Neural cell (in vitro differentiated cells): ENCODE measurements around the gene ADM2. TPM values are rescaled to one million over a fixed set of nuclear protein-coding genes. Genes with fewer than 3 reads are reported as not detected.

ENCODE experiments used
- H2AFZ ChIP-seq: fragments of 200-600, 300-800 bp; sonication (generic), shearing (Covaris generic); 2 replicates; pipeline ENCODE4 v1.6.0; 2014; ENCODE audit warnings: low read depth, mild to moderate bottlenecking, antibody characterized with exemption, low read length, moderate library complexity
- H3F3A ChIP-seq: fragments of 200-600 bp; shearing (Covaris generic); 2 replicates; pipeline ENCODE4 v1.6.1; 2016; ENCODE audit warnings: mild to moderate bottlenecking, moderate library complexity, mixed read lengths, antibody characterized with exemption, low read length; ENCODE audit not compliant: insufficient read depth, poor library complexity, severe bottlenecking
- H3K27ac ChIP-seq: fragments of 200-600, 300-800 bp; sonication (generic), shearing (Covaris generic); 2 replicates; pipeline ENCODE4 v1.5.1; 2014; ENCODE audit warnings: mild to moderate bottlenecking, low read length, moderate library complexity
- H3K27me3 ChIP-seq: fragments of 300-800, 200-600 bp; sonication (generic), shearing (Covaris generic); 2 replicates; pipeline ENCODE4 v1.6.0; 2014; ENCODE audit warnings: mild to moderate bottlenecking, low read depth, low read length, moderate library complexity; ENCODE audit not compliant: insufficient read depth
- H3K36me3 ChIP-seq: fragments of 300-800, 200-600 bp; sonication (generic), shearing (Covaris generic); 2 replicates; pipeline ENCODE4 v1.5.1; 2014; ENCODE audit warnings: mild to moderate bottlenecking, antibody characterized with exemption, low read length, moderate library complexity; ENCODE audit not compliant: insufficient read depth
- H3K4me2 ChIP-seq: fragments of 300-800, 200-600 bp; sonication (generic), shearing (Covaris generic); 2 replicates; pipeline ENCODE4 v1.6.0; 2014; ENCODE audit warnings: mild to moderate bottlenecking, low read length
- H3K4me3 ChIP-seq: fragments of 300-800, 200-600 bp; sonication (generic), shearing (Covaris generic); 2 replicates; pipeline ENCODE4 v1.5.1; 2014; ENCODE audit warnings: mild to moderate bottlenecking, low read length, moderate library complexity
- H3K79me2 ChIP-seq: fragments of 200-600 bp; shearing (Covaris generic); replicated peaks from 2 replicates; pipeline ENCODE4 v1.6.0; 2014; ENCODE audit warnings: mild to moderate bottlenecking, low read length, moderate library complexity; ENCODE audit not compliant: insufficient read depth
- H3K9ac ChIP-seq: fragments of 300-800, 200-600 bp; sonication (generic), shearing (Covaris generic); 2 replicates; pipeline ENCODE4 v1.6.1; 2016; ENCODE audit warnings: mild to moderate bottlenecking, low read length, mixed read lengths
- H3K9me2 ChIP-seq: fragments of 200-600 bp; shearing (Covaris generic); 2 replicates; pipeline ENCODE4 v1.6.1; 2016; ENCODE audit warnings: mild to moderate bottlenecking, low read length, mixed read lengths; ENCODE audit not compliant: insufficient read depth
- H3K9me3 ChIP-seq: fragments of 200-600, 300-800 bp; sonication (generic), shearing (Covaris generic); 2 replicates; pipeline ENCODE4 v1.6.1; 2016; ENCODE audit warnings: mild to moderate bottlenecking, mixed run types, low read length, moderate library complexity, mixed read lengths
- H4K20me1 ChIP-seq: fragments of 200-600 bp; shearing (Covaris generic); 2 replicates; pipeline ENCODE4 v1.6.1; 2016; ENCODE audit warnings: mild to moderate bottlenecking, mixed run types; ENCODE audit not compliant: insufficient read depth
- EP300 ChIP-seq: fragments of 450-650 bp; conservative IDR thresholded peaks from 2 replicates; pipeline ENCODE4 v1.6.1; 2014; ENCODE audit warnings: antibody characterized with exemption, mild to moderate bottlenecking, moderate library complexity; ENCODE audit not compliant: poor library complexity, severe bottlenecking
- EZH2 ChIP-seq: fragments of 200-600, 300-800 bp; shearing (Covaris generic), sonication (generic); IDR thresholded peaks from 2 replicates; pipeline ENCODE4 v1.6.1; 2014; ENCODE audit warnings: antibody characterized with exemption, low read length, borderline replicate concordance, mild to moderate bottlenecking; ENCODE audit not compliant: insufficient read depth, poor library complexity, severe bottlenecking
- MXI1 ChIP-seq: fragments of 450-650 bp; conservative IDR thresholded peaks from 2 replicates; pipeline ENCODE4 v1.6.1; 2014; ENCODE audit warnings: antibody characterized with exemption, mild to moderate bottlenecking; ENCODE audit not compliant: poor library complexity, severe bottlenecking
- POLR2AphosphoS5 ChIP-seq: IDR thresholded peaks from 2 replicates; pipeline ENCODE4 v1.6.1; 2012
- RAD21 ChIP-seq: fragments of 450-650 bp; conservative IDR thresholded peaks from 2 replicates; pipeline ENCODE4 v1.6.1; 2014; ENCODE audit warnings: antibody characterized with exemption, mild to moderate bottlenecking, moderate library complexity
- SMC3 ChIP-seq: fragments of 450-650 bp; conservative IDR thresholded peaks from 2 replicates; pipeline ENCODE4 v1.6.1; 2014; ENCODE audit warnings: antibody characterized with exemption, mild to moderate bottlenecking, moderate library complexity; ENCODE audit not compliant: poor library complexity
- TAF1 ChIP-seq: IDR thresholded peaks from 2 replicates; pipeline ENCODE4 v1.6.1; 2012; ENCODE audit warnings: low read depth
- polyA plus RNA-seq: library from polyadenylated mRNA; depleted of rRNA; stranded (reverse); fragments of >200 nt; gene quantifications from 2 replicates; pipeline ENCODE4 v1.2.3, GENCODE V29; 2014
- TF ChIP-seq, protein P1 (sequence below): IDR thresholded peaks from 2 replicates; pipeline ENCODE4 v1.6.1; 2012; ENCODE audit warnings: borderline replicate concordance
- TF ChIP-seq, protein P2 (sequence below): fragments of 450-650 bp; IDR thresholded peaks from 2 replicates; pipeline ENCODE4 v1.5.1; 2014; ENCODE audit warnings: antibody characterized with exemption, mild to moderate bottlenecking, moderate library complexity; ENCODE audit not compliant: poor library complexity, severe bottlenecking

ADM2 gene
- polyA plus RNA-seq, 1 donor from 2014 or later = not detected

DNA sequence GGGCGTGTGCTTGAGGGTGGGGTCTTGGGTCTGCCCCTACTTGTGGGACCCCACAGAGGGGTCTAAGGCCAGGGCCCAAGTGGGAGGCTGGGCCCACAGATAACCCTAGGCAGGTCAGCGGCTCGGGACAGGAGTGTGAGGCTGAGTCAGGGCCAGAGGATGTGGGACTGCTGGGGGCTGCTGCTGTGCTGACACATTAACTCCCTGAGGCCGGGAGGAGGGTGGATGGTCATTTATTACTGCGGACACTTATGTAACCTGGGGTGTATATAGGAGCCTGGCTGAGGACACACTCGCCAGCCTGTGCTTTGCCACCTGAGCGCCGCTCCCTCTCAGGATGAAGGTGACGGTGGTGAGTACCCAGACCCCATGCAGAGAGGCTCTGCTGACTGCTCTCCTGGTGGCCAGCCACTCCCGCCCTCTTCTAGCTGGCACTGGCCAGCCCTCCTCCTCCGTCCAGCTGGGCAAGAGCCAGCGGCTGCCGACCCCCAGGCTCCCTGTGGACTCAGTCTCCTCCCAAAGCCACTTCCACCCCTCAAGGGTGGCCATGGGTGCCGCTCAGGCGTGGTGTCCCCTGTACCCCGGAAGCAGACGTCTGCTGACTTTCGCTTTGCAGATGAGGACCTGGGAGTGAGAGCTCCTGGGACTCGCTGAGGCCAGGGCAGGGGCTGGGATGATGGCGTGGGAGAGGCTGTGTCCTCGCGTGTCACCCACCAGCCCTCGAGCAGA lies 5.4 kb downstream of the ADM2 start, which contains the start of gene MIOX:
MIOX (plus strand) TSS at position 299 of the 729 bp plus-strand sequence; CDS start at position 338, 39 bp downstream.
- H3K36me3 ChIP-seq = no peaks in the 10 kb centered on the region
- H3K9ac ChIP-seq = no peak within 1 kb of the TSS
- H3K4me3 ChIP-seq = no peak within 1 kb of the TSS
- H3K27me3 ChIP-seq = peaks cover 13% of the 10 kb centered on the region
- no peak within 1 kb of the TSS for H3K4me2 ChIP-seq
- H3K27ac ChIP-seq = no peak within 1 kb of the TSS
- no peaks in the 10 kb centered on the region for H3K9me3 ChIP-seq
- H4K20me1 ChIP-seq = no peaks in the 10 kb centered on the region
- H3K79me2 ChIP-seq = no peaks in the 10 kb centered on the region
- H2AFZ ChIP-seq = no peak within 1 kb of the TSS
- TF ChIP-seq EZH2 = no peak
- TF ChIP-seq, protein P1, sequence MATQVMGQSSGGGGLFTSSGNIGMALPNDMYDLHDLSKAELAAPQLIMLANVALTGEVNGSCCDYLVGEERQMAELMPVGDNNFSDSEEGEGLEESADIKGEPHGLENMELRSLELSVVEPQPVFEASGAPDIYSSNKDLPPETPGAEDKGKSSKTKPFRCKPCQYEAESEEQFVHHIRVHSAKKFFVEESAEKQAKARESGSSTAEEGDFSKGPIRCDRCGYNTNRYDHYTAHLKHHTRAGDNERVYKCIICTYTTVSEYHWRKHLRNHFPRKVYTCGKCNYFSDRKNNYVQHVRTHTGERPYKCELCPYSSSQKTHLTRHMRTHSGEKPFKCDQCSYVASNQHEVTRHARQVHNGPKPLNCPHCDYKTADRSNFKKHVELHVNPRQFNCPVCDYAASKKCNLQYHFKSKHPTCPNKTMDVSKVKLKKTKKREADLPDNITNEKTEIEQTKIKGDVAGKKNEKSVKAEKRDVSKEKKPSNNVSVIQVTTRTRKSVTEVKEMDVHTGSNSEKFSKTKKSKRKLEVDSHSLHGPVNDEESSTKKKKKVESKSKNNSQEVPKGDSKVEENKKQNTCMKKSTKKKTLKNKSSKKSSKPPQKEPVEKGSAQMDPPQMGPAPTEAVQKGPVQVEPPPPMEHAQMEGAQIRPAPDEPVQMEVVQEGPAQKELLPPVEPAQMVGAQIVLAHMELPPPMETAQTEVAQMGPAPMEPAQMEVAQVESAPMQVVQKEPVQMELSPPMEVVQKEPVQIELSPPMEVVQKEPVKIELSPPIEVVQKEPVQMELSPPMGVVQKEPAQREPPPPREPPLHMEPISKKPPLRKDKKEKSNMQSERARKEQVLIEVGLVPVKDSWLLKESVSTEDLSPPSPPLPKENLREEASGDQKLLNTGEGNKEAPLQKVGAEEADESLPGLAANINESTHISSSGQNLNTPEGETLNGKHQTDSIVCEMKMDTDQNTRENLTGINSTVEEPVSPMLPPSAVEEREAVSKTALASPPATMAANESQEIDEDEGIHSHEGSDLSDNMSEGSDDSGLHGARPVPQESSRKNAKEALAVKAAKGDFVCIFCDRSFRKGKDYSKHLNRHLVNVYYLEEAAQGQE = no peak
- no peak for TF ChIP-seq POLR2AphosphoS5
- TF ChIP-seq EP300 = no peak
- no peak for TF ChIP-seq MXI1
- TF ChIP-seq, protein P2, sequence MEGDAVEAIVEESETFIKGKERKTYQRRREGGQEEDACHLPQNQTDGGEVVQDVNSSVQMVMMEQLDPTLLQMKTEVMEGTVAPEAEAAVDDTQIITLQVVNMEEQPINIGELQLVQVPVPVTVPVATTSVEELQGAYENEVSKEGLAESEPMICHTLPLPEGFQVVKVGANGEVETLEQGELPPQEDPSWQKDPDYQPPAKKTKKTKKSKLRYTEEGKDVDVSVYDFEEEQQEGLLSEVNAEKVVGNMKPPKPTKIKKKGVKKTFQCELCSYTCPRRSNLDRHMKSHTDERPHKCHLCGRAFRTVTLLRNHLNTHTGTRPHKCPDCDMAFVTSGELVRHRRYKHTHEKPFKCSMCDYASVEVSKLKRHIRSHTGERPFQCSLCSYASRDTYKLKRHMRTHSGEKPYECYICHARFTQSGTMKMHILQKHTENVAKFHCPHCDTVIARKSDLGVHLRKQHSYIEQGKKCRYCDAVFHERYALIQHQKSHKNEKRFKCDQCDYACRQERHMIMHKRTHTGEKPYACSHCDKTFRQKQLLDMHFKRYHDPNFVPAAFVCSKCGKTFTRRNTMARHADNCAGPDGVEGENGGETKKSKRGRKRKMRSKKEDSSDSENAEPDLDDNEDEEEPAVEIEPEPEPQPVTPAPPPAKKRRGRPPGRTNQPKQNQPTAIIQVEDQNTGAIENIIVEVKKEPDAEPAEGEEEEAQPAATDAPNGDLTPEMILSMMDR = no peak
- no peak for TF ChIP-seq SMC3
- TF ChIP-seq TAF1 = no peak
- TF ChIP-seq RAD21 = no peak
- H3F3A ChIP-seq = no peaks in the 10 kb centered on the region
- no peaks in the 10 kb centered on the region for H3K9me2 ChIP-seq

DNA sequence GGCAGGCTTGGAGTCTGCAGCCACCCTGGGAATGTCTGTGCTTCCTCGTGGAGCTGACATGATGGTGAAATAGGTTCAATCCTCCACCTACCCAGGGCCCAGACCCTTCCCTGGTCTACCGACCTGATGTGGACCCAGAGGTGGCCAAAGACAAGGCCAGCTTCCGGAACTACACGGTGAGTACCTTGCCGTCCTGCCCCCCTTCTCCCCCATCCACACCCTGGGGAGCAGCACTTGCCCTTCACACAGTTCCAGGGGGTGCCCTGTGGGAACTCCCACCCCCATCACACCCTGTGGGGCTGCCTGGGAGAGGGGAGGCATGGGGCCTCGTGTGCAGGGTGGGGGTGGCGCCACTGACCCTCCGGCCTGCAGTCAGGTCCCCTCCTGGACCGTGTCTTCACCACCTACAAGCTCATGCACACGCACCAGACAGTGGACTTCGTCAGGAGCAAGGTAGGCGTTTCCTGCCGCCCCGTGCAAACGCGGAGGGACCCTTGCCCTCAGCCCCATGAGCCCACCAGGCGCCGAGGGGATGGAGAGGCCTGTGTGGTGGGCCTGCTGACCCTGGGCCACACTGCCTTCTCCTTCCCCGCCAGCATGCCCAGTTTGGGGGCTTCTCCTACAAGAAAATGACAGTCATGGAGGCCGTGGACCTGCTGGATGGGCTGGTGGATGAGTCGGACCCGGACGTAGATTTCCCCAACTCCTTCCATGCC lies 6.1 kb downstream of the ADM2 start:
- no peak overlapping the region for H3K4me2 ChIP-seq
- no peak overlapping the region for H2AFZ ChIP-seq
- no peaks in the 10 kb centered on the region for H4K20me1 ChIP-seq
- H3K36me3 ChIP-seq = no peaks in the 10 kb centered on the region
- H3K4me3 ChIP-seq = no peak overlapping the region
- no peak for TF ChIP-seq POLR2AphosphoS5
- TF ChIP-seq EZH2 = no peak
- no peak for TF ChIP-seq TAF1
- TF ChIP-seq, protein P2 = no peak
- TF ChIP-seq RAD21 = no peak
- TF ChIP-seq, protein P1 = no peak
- no peak for TF ChIP-seq MXI1
- no peak for TF ChIP-seq EP300
- no peak for TF ChIP-seq SMC3
- peaks cover 5% of the 10 kb centered on the region for H3K27me3 ChIP-seq
- H3K79me2 ChIP-seq = no peaks in the 10 kb centered on the region
- H3F3A ChIP-seq = no peaks in the 10 kb centered on the region
- no peaks in the 10 kb centered on the region for H3K9me3 ChIP-seq
- H3K27ac ChIP-seq = no peak overlapping the region
- no peaks in the 10 kb centered on the region for H3K9me2 ChIP-seq
- H3K9ac ChIP-seq = no peak overlapping the region
